GM12878 (cell line): ENCODE results near the gene MRPL49. TPM values are rescaled to one million over a fixed set of nuclear protein-coding genes. Genes with fewer than 3 reads are reported as not detected.

Experiments
- ATAC-seq: fragments of 200-7000 bp; cut with Tn5 transposase; 3 replicates; pipeline ENCODE4 v1.9.1; 2020; ENCODE audit warnings: mild to moderate bottlenecking, moderate library complexity
- BruUV-seq: library from RNA; stranded (reverse); fragments of 400-500 nt; replicated peaks from 2 replicates; lab custom pipeline; 2021; lab: Mats Ljungman, UMichigan
- CTCF ChIA-PET: fragments of 300-600 bp; sonication (Branson Sonifier 250); formaldehyde crosslinking; extraction: SDS; loops from one replicate; lab custom pipeline; 2021; ENCODE audit warnings: inconsistent platforms; lab: Yijun Ruan, JAX
- POLR2A ChIA-PET: fragments of 350-600 bp; formaldehyde crosslinking; extraction: SDS; loops from one replicate; lab custom pipeline; 2021; ENCODE audit warnings: inconsistent platforms; lab: Charles Lee
- RAD21 ChIA-PET: fragments of 300-600 bp; sonication (Branson Sonifier 250); formaldehyde crosslinking; loops from one replicate; lab custom pipeline; 2023; ENCODE audit warnings: antibody characterized with exemption; ENCODE audit not compliant: unreplicated experiment; lab: Charles Lee
- SMC1A ChIA-PET: fragments of 300-600 bp; sonication (Branson Sonifier 250); formaldehyde crosslinking; loops from one replicate; lab custom pipeline; 2023; ENCODE audit not compliant: unreplicated experiment, uncharacterized antibody; lab: Charles Lee
- DNase-seq: peaks from one replicate; pipeline ENCODE4 v3.0.0-alpha.2; 2011; ENCODE audit warnings: low read depth, low spot score
- FAIRE-seq: peaks from 3 replicates; lab custom pipeline; 2011; peaks lifted over from hg19 to GRCh38; lab: Jason Lieb, UNC
- H2AFZ ChIP-seq: 2 replicates; pipeline ENCODE4 v1.6.0; 2011; ENCODE audit warnings: low read depth, low read length, control low read depth; ENCODE audit not compliant: control insufficient read depth
- H3K27ac ChIP-seq: 2 replicates; pipeline ENCODE4 v1.5.1; 2011; ENCODE audit warnings: control low read depth; ENCODE audit not compliant: control insufficient read depth, insufficient read depth
- H3K27me3 ChIP-seq, 2 experiments: replicated peaks in 1 of 2; 2 replicates each; pipeline versions ENCODE4 v1.6.0 to v1.6.1; 2011; ENCODE audit warnings: low read length in 1 of 2; ENCODE audit not compliant: control insufficient read depth in 2 of 2, insufficient read depth in 2 of 2
- H3K36me3 ChIP-seq, 2 experiments: 2 replicates each; pipeline ENCODE4 v1.5.1; 2011; ENCODE audit warnings: low read length in 1 of 2; ENCODE audit not compliant: control insufficient read depth in 2 of 2, insufficient read depth in 2 of 2
- H3K4me1 ChIP-seq: 2 replicates; pipeline ENCODE4 v1.6.1; 2011; ENCODE audit warnings: mild to moderate bottlenecking, low read length, moderate library complexity, mixed read lengths; ENCODE audit not compliant: control insufficient read depth, insufficient read depth
- H3K4me2 ChIP-seq: 2 replicates; pipeline ENCODE4 v1.6.0; 2011; ENCODE audit warnings: control low read depth; ENCODE audit not compliant: control insufficient read depth, insufficient read depth
- H3K4me3 ChIP-seq: fragments of 200-600 bp; sonication (generic); 2 replicates; pipeline ENCODE4 v1.5.1; 2016
- H3K79me2 ChIP-seq: 2 replicates; pipeline ENCODE4 v1.6.0; 2011; ENCODE audit warnings: low read length; ENCODE audit not compliant: control insufficient read depth, insufficient read depth
- H3K9ac ChIP-seq: 2 replicates; pipeline ENCODE4 v1.8.0; 2011; ENCODE audit warnings: low read length, control low read depth, mixed read lengths; ENCODE audit not compliant: control insufficient read depth, insufficient read depth
- H3K9me3 ChIP-seq: replicated peaks from 3 replicates; pipeline ENCODE4 v1.5.1; 2011; ENCODE audit warnings: mild to moderate bottlenecking, low read length; ENCODE audit not compliant: control insufficient read depth, insufficient read depth
- H4K20me1 ChIP-seq: 2 replicates; pipeline ENCODE4 v1.6.0; 2011; ENCODE audit not compliant: control insufficient read depth, insufficient read depth
- ESRRA ChIP-seq: IDR thresholded peaks from 2 replicates; pipeline ENCODE4 v1.6.1; 2012; ENCODE audit warnings: mild to moderate bottlenecking, low read length, improper control_type of control experiment
- PAX5 ChIP-seq: IDR thresholded peaks from 2 replicates; pipeline ENCODE4 v1.6.1; 2011; ENCODE audit warnings: low read depth, low read length, borderline replicate concordance
- RAD21 ChIP-seq: IDR thresholded peaks from 2 replicates; pipeline ENCODE4 v1.6.1; 2011; ENCODE audit warnings: mild to moderate bottlenecking, low read depth, low read length, moderate library complexity; ENCODE audit not compliant: insufficient read depth
- RB1 ChIP-seq: fragments of 450-650 bp; formaldehyde crosslinking; IDR thresholded peaks from 2 replicates; pipeline ENCODE4 v1.6.1; 2017; ENCODE audit warnings: mild to moderate bottlenecking, borderline replicate concordance
- ZNF384 ChIP-seq: IDR thresholded peaks from 2 replicates; pipeline ENCODE4 v1.6.1; 2012; ENCODE audit warnings: low read depth, mild to moderate bottlenecking, low read length, improper control_type of control experiment, borderline replicate concordance
- WGBS: methylation state at CpG from one replicate; pipeline ENCODE4 v1.1.6; 2016; ENCODE audit warnings: low lambda C conversion rate; ENCODE audit not compliant: insufficient replicate concordance, insufficient coverage; ENCODE audit errors: missing lambda C conversion rate; 5-methylcytosine and 5-hydroxymethylcytosine counted together
- in situ Hi-C: fragments of 300-500 bp; cut with MboI; formaldehyde crosslinking; loops from 9 replicates; pipeline ENCODE4 v1.14.3; 2018; ENCODE audit warnings: mixed read lengths
- intact Hi-C: fragments of 100-400 bp; cut with micrococcal nuclease; formaldehyde crosslinking; loops from one replicate; pipeline ENCODE4 v1.14.2; 2022; ENCODE audit not compliant: unreplicated experiment
- polyA plus RNA-seq, 11 experiments: library from polyadenylated mRNA; depleted of rRNA in 4 of 11; unstranded in 6 of 11; stranded (reverse) in 5 of 11; fragments of >200 nt; fragmentation: Nextera tagmentation in 4 of 11; fragmentation: Illumina TruSeq in 1 of 11; extraction: Ambion mirVana in 4 of 11; extraction: Trizol in 1 of 11; gene quantifications; 1 replicate in 1 of 11; 2 replicates in 10 of 11; pipeline versions ENCODE4 v1.2.1 to v1.2.3, GENCODE V29; 2011 to 2016; ENCODE audit warnings: inconsistent platforms in 2 of 11, missing spikeins in 2 of 11, low read depth in 1 of 11
- total RNA-seq, 4 experiments: library from RNA; depleted of rRNA in 3 of 4; stranded (reverse); fragments of >200 nt in 3 of 4; fragmentation: Illumina TruSeq in 1 of 4; extraction: Trizol in 1 of 4; gene quantifications; 2 replicates each; pipeline versions ENCODE4 v1.2.1 to v1.2.3, GENCODE V29; 2013 to 2021
- TF ChIP-seq, protein P1 (sequence below): fragments of 450-650 bp; IDR thresholded peaks from 2 replicates; pipeline ENCODE4 v1.6.1; 2016; ENCODE audit warnings: mild to moderate bottlenecking
- TF ChIP-seq, protein P2 (sequence below): fragments of 450-650 bp; formaldehyde crosslinking; IDR thresholded peaks from 2 replicates; pipeline ENCODE4 v1.5.0; 2022; ENCODE audit warnings: mild to moderate bottlenecking, missing genetic modification characterization
- TF ChIP-seq, protein P3 (sequence below): fragments of 450-650 bp; IDR thresholded peaks from 2 replicates; pipeline ENCODE4 v1.6.1; 2017; ENCODE audit warnings: low read depth, mild to moderate bottlenecking, moderate library complexity

MRPL49 gene
- total and polyA plus RNA-seq, 10 of the 15 experiments (the other 5 are each of a cell fraction or from before 2014, with no cell fraction given) = 42.0 to 116 (median 71.7) TPM

DNA sequence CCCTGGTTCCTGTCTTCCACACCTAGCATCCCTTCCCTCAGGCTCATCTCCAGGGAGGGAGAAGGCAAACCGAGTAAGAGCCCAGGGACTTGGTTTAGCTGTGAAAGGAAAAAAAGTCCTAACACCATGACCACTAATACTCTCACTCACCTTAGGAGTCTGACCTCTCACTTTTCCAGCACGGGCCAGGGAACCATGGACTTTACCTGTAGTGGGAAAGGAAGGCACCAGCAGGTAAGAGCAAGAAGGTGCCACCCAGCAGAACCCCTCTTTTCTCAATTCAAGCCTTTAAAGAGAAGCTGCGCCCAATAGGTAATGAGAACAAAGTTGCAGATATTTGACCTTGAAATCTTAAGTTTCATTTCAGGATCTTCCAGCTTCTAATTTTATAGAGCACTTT, 1.3 kb upstream of the MRPL49 start:
- BruUV-seq = no TSS peak
- Histone ChIP-seq H3K9ac (peak overlapping the region; percentile 97), H3K4me2 (peak overlapping the region; percentile 79), H3K9me3 (no peaks in the 10 kb centered on the region), H3K27me3 (no peaks in the 10 kb centered on the region)
- ATAC-seq = no peak
- RAD21 ChIA-PET = interaction anchor here (1.8 to 3.3 kb wide), 3 partner anchors 60 to 272 kb away, joined by 8 to 34 read pairs (median 13); partner anchors contain the start of gene CAPN1
- SMC1A ChIA-PET = interaction anchor here (0.8 to 3.5 kb wide), 7 partner anchors 10 to 273 kb away, joined by 3 to 15 read pairs (median 6); partner anchors contain the start of genes CAPN1, SNX15, SYVN1 and TM7SF2
- TF ChIP-seq, protein P1, sequence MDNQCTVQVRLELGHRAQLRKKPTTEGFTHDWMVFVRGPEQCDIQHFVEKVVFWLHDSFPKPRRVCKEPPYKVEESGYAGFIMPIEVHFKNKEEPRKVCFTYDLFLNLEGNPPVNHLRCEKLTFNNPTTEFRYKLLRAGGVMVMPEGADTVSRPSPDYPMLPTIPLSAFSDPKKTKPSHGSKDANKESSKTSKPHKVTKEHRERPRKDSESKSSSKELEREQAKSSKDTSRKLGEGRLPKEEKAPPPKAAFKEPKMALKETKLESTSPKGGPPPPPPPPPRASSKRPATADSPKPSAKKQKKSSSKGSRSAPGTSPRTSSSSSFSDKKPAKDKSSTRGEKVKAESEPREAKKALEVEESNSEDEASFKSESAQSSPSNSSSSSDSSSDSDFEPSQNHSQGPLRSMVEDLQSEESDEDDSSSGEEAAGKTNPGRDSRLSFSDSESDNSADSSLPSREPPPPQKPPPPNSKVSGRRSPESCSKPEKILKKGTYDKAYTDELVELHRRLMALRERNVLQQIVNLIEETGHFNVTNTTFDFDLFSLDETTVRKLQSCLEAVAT = no peak
- TF ChIP-seq RB1 (no peak), ZNF384 (no peak), PAX5 (no peak), ESRRA (no peak), RAD21 (no peak)
- TF ChIP-seq, protein P2, sequence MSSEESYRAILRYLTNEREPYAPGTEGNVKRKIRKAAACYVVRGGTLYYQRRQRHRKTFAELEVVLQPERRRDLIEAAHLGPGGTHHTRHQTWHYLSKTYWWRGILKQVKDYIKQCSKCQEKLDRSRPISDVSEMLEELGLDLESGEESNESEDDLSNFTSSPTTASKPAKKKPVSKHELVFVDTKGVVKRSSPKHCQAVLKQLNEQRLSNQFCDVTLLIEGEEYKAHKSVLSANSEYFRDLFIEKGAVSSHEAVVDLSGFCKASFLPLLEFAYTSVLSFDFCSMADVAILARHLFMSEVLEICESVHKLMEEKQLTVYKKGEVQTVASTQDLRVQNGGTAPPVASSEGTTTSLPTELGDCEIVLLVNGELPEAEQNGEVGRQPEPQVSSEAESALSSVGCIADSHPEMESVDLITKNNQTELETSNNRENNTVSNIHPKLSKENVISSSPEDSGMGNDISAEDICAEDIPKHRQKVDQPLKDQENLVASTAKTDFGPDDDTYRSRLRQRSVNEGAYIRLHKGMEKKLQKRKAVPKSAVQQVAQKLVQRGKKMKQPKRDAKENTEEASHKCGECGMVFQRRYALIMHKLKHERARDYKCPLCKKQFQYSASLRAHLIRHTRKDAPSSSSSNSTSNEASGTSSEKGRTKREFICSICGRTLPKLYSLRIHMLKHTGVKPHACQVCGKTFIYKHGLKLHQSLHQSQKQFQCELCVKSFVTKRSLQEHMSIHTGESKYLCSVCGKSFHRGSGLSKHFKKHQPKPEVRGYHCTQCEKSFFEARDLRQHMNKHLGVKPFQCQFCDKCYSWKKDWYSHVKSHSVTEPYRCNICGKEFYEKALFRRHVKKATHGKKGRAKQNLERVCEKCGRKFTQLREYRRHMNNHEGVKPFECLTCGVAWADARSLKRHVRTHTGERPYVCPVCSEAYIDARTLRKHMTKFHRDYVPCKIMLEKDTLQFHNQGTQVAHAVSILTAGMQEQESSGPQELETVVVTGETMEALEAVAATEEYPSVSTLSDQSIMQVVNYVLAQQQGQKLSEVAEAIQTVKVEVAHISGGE (CRISPR knock-in tag) = no peak
- TF ChIP-seq, protein P3, sequence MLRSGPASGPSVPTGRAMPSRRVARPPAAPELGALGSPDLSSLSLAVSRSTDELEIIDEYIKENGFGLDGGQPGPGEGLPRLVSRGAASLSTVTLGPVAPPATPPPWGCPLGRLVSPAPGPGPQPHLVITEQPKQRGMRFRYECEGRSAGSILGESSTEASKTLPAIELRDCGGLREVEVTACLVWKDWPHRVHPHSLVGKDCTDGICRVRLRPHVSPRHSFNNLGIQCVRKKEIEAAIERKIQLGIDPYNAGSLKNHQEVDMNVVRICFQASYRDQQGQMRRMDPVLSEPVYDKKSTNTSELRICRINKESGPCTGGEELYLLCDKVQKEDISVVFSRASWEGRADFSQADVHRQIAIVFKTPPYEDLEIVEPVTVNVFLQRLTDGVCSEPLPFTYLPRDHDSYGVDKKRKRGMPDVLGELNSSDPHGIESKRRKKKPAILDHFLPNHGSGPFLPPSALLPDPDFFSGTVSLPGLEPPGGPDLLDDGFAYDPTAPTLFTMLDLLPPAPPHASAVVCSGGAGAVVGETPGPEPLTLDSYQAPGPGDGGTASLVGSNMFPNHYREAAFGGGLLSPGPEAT = no peak
- TF ChIP-seq, all 136 proteins: peak for 0
- DNase-seq (no peak), FAIRE-seq (no peak)
- Histone ChIP-seq H4K20me1 (no peaks in the 10 kb centered on the region), H3K27ac (peak overlapping the region; percentile 80), H3K79me2 (peaks cover 55% of the 10 kb centered on the region), H3K4me1 (peaks cover 25% of the 10 kb centered on the region), H3K36me3 (peaks cover 12 to 33% of the 10 kb centered on the region in 2 experiments), H2AFZ (no peak overlapping the region), H3K4me3 (peak overlapping the region; percentile 85)
- intact Hi-C loops = no loop called here
- in situ Hi-C loops = no loop called here
- CTCF ChIA-PET = interaction anchor here (0.9 to 3.1 kb wide), 13 partner anchors 9 to 333 kb away, joined by 3 to 40 read pairs (median 13); partner anchors contain the start of genes ARL2, CAPN1, CDC42BPG and SYVN1
- 35% methylated on average over 3 of the region's 3 CpGs for WGBS
- POLR2A ChIA-PET = interaction anchor here (0.7 to 3.1 kb wide), 10 partner anchors 9 to 273 kb away, joined by 3 to 31 read pairs (median 6); partner anchors contain the start of genes SYVN1 and TM7SF2
